Stomach (tissue), 4 donors: Measurements from ENCODE around the gene AKT1S1.

Source experiments
- EP300 ChIP-seq: sonication (generic); formaldehyde crosslinking; IDR thresholded peaks from one replicate; pipeline ENCODE4 v1.6.1; 2017; ENCODE audit warnings: antibody characterized with exemption
- POLR2A ChIP-seq, 4 donors: fragments of 450-650 bp; IDR thresholded peaks; one replicate each; pipeline ENCODE4 v1.6.1; 2016; ENCODE audit warnings: antibody characterized with exemption in 4 of 4, control low read depth in 2 of 4, mild to moderate bottlenecking in 1 of 4, moderate library complexity in 1 of 4
- TF ChIP-seq, protein P1 (sequence below), 7 experiments: fragments of 450-650 bp in 4 of 7; fragments of 200-600 bp in 3 of 7; sonication (generic) in 3 of 7; IDR thresholded peaks; one replicate each; pipeline ENCODE4 v1.5.1; 2016 to 2019; ENCODE audit warnings: antibody characterized with exemption in 7 of 7, control low read depth in 2 of 7, mild to moderate bottlenecking in 1 of 7

DNA sequence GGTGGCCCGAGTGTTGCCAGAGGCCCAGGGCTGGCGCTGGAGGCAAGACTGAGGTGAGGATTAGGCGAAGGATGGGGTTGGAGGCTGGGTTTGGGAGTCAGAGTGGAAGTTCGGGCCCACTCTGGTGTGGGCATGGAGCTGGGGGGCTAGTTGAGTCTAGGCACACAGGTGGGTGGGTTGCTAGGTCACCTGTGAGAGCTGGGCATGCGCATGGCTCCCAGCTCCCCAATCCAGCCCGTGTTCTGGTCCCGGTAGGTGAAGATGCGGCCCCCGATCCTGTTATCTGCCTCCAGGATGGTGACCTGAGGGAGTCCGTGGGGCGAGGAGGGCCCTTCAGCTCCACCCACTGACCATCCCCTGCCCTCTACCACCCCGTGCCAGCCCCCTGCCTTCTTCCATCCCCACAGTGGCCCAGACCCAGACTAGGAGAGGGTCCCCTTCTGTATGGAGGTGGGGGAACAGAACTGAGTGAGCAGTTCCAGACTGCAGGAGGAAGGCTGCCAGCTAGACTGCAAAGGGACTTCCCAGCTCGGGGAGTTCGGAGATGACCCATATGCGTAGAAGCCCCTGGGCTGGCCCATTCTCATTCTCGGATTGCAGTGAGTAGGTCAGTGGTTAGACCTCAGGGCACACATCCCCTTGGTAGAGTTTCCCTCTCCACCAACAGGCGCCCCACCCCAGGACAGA is 17.9 kb upstream of the AKT1S1 start:
- TF ChIP-seq, protein P1, sequence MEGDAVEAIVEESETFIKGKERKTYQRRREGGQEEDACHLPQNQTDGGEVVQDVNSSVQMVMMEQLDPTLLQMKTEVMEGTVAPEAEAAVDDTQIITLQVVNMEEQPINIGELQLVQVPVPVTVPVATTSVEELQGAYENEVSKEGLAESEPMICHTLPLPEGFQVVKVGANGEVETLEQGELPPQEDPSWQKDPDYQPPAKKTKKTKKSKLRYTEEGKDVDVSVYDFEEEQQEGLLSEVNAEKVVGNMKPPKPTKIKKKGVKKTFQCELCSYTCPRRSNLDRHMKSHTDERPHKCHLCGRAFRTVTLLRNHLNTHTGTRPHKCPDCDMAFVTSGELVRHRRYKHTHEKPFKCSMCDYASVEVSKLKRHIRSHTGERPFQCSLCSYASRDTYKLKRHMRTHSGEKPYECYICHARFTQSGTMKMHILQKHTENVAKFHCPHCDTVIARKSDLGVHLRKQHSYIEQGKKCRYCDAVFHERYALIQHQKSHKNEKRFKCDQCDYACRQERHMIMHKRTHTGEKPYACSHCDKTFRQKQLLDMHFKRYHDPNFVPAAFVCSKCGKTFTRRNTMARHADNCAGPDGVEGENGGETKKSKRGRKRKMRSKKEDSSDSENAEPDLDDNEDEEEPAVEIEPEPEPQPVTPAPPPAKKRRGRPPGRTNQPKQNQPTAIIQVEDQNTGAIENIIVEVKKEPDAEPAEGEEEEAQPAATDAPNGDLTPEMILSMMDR (IDR thresholded peaks at IDR 0.05), result no peak
- TF ChIP-seq EP300 (no peak), POLR2A (IDR thresholded peaks at IDR 0.05) (no peak)
